MM.1S (cell line): ENCODE data around the gene FHDC1.

Experiments used
- DNase-seq: peaks from one replicate; pipeline ENCODE4 v3.0.0-alpha.2; 2015
- H2AFZ ChIP-seq: fragments of 300-600 bp; sonication (generic); 2 replicates; pipeline ENCODE4 v1.6.0; 2016; ENCODE audit warnings: antibody characterized with exemption, low read length
- H3F3A ChIP-seq: fragments of 300-600 bp; sonication (generic); 2 replicates; pipeline ENCODE4 v1.6.1; 2016; ENCODE audit warnings: mild to moderate bottlenecking, antibody characterized with exemption, low read length, moderate library complexity, mixed read lengths; ENCODE audit not compliant: insufficient read depth
- H3K27ac ChIP-seq: fragments of 300-600 bp; sonication (generic); 2 replicates; pipeline ENCODE4 v1.5.1; 2016; ENCODE audit warnings: mild to moderate bottlenecking, low read length
- H3K27me3 ChIP-seq: fragments of 300-600 bp; sonication (generic); replicated peaks from 2 replicates; pipeline ENCODE4 v1.6.0; 2016; ENCODE audit warnings: low read length; ENCODE audit not compliant: insufficient read depth
- H3K36me3 ChIP-seq: fragments of 300-600 bp; sonication (generic); replicated peaks from 2 replicates; pipeline ENCODE4 v1.6.1; 2016; ENCODE audit warnings: mild to moderate bottlenecking, low read length, mixed read lengths; ENCODE audit not compliant: insufficient read depth
- H3K4me1 ChIP-seq: fragments of 300-600 bp; sonication (generic); 2 replicates; pipeline ENCODE4 v1.6.1; 2016; ENCODE audit warnings: low read length, mixed read lengths
- H3K4me2 ChIP-seq: fragments of 300-600 bp; sonication (generic); 2 replicates; pipeline ENCODE4 v1.6.0; 2016; ENCODE audit warnings: low read depth, low read length
- H3K4me3 ChIP-seq: fragments of 300-600 bp; sonication (generic); 2 replicates; pipeline ENCODE4 v1.5.1; 2016; ENCODE audit warnings: low read length, mixed read lengths
- H3K79me2 ChIP-seq: fragments of 300-600 bp; sonication (generic); 2 replicates; pipeline ENCODE4 v1.6.1; 2016; ENCODE audit warnings: mixed run types, low read length, mixed read lengths
- H3K9ac ChIP-seq: fragments of 300-600 bp; sonication (generic); 2 replicates; pipeline ENCODE4 v1.6.1; 2016; ENCODE audit warnings: low read length, mixed read lengths
- H3K9me2 ChIP-seq: fragments of 300-600 bp; sonication (generic); replicated peaks from 2 replicates; pipeline ENCODE4 v1.6.1; 2016; ENCODE audit warnings: mild to moderate bottlenecking, low read length, mixed read lengths; ENCODE audit not compliant: insufficient read depth
- H3K9me3 ChIP-seq: fragments of 300-600 bp; sonication (generic); replicated peaks from 2 replicates; pipeline ENCODE4 v1.6.1; 2016; ENCODE audit warnings: mild to moderate bottlenecking, low read length, mixed read lengths; ENCODE audit not compliant: insufficient read depth
- H4K20me1 ChIP-seq: fragments of 300-600 bp; sonication (generic); 2 replicates; pipeline ENCODE4 v1.6.1; 2016; ENCODE audit warnings: mild to moderate bottlenecking, low read length, moderate library complexity, mixed read lengths; ENCODE audit not compliant: insufficient read depth
- CTCF ChIP-seq: fragments of 300-600 bp; sonication (generic); IDR thresholded peaks from 2 replicates; pipeline ENCODE4 v1.5.1; 2016; ENCODE audit warnings: antibody characterized with exemption, low read length, mixed read lengths
- EZH2 ChIP-seq: fragments of 300-600 bp; sonication (generic); optimal IDR thresholded peaks from 2 replicates; pipeline ENCODE3; 2017; ENCODE audit warnings: low read depth, mild to moderate bottlenecking, antibody characterized with exemption, low read length, mixed read lengths
- EZH2phosphoT487 ChIP-seq: fragments of 300-600 bp; sonication (generic); IDR thresholded peaks from 2 replicates; pipeline ENCODE4 v1.6.1; 2018; ENCODE audit warnings: antibody characterized with exemption, low read length

Gene FHDC1

GRCh38 chr4:152988721-152989553 lies 52.8 kb downstream of the FHDC1 start:
- Histone ChIP-seq H3K9me3 (no peaks in the 10 kb centered on the region), H3F3A (no peaks in the 10 kb centered on the region), H3K4me1 (no peaks in the 10 kb centered on the region), H3K4me3 (no peak overlapping the region), H3K36me3 (no peaks in the 10 kb centered on the region), H3K9me2 (no peaks in the 10 kb centered on the region), H3K4me2 (no peak overlapping the region), H2AFZ (no peak overlapping the region), H3K9ac (no peak overlapping the region), H3K27ac (no peak overlapping the region), H3K79me2 (no peaks in the 10 kb centered on the region), H4K20me1 (no peaks in the 10 kb centered on the region), H3K27me3 (no peaks in the 10 kb centered on the region)
- DNase-seq: no peak
- TF ChIP-seq EZH2phosphoT487: no peak

DNA sequence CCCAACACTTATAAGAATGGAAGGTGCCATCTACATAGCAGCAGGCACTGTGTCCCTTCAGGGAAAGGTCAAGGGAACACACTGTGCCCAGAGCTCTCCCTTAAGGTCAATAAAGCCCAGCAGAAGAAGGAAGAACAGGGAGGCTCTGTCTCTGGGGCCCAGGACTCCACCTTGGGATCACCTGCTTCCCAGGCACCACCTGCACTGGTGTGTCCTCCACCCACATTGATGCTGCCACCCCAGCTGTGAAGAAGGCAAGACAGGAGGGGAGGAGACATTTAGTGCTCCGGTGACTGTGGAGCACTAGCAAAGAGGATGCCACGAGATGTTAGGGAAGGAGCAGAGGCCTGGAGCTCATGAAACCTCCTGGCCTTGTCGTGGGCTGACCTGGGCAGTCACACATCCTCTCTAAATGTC lies 53.4 kb downstream of the FHDC1 start:
- Histone ChIP-seq H3K9me2 (no peaks in the 10 kb centered on the region), H3F3A (no peaks in the 10 kb centered on the region), H3K36me3 (no peaks in the 10 kb centered on the region), H3K4me2 (no peak overlapping the region), H3K27ac (no peak overlapping the region), H3K4me3 (no peak overlapping the region), H3K79me2 (no peaks in the 10 kb centered on the region), H3K9ac (no peak overlapping the region), H2AFZ (no peak overlapping the region), H3K4me1 (no peaks in the 10 kb centered on the region), H3K9me3 (no peaks in the 10 kb centered on the region), H4K20me1 (no peaks in the 10 kb centered on the region), H3K27me3 (no peaks in the 10 kb centered on the region)
- TF ChIP-seq EZH2 (no peak), EZH2phosphoT487 (no peak), CTCF (no peak)
- no peak for DNase-seq

DNA sequence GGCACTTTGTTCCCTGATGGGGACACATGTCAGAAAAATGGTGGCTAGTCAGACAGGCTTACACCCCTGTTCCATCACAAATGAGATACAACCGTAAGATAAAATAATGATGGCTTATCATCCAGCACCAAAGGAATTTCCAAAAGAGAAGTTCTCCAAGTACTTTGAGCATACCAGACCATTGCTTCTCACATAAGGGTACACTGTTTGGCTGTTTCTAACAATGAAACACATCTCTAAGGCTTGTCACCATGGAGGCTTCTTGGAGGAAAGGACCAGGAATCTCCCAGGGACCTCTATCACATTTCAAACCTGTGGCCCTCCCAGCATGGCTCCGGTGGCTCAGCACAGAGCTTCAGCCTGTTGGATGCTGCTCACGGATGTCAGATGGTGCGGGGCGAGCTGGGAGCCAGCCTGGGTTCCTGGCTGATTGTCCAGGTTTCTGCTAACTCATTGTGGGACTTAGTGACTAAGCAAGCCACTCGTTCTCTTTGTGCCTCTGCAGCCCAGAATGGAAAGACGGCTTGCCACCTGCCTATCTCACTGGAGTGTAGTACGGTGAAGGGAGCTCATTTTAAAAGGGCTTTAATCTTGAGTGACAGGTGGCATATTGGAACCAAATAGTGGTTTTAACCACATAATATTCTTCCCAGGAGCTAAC lies 54.5 kb downstream of the FHDC1 start:
- Histone ChIP-seq H3K36me3 (no peaks in the 10 kb centered on the region), H3K4me3 (no peak overlapping the region), H4K20me1 (no peaks in the 10 kb centered on the region), H3K27me3 (no peaks in the 10 kb centered on the region), H3K4me2 (no peak overlapping the region), H3K9ac (no peak overlapping the region), H3K79me2 (no peaks in the 10 kb centered on the region), H3F3A (no peaks in the 10 kb centered on the region), H2AFZ (no peak overlapping the region), H3K9me3 (no peaks in the 10 kb centered on the region), H3K9me2 (no peaks in the 10 kb centered on the region), H3K4me1 (no peaks in the 10 kb centered on the region), H3K27ac (no peak overlapping the region)
- no peak for DNase-seq
- no peak for TF ChIP-seq CTCF
- no peak for TF ChIP-seq EZH2
- TF ChIP-seq EZH2phosphoT487: no peak

DNA sequence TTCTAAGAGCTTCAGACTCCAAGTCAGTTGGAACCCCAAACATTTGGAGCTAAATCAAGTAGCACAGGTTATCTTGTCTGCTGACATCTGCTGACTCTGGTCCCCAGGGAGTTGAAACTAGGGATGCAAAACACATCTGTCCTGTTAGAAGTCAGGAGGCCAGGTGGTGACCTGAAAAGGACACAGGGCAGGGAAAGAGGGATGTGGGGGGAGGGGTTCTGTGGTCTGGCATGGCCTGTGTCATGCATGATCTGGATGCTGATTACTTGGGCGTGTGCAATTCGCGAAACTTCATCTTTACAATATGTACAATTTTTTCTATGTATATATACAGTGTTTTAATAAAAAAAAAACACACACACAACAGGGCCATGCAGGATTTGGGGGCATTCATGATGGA lies 55.3 kb downstream of the FHDC1 start:
- Histone ChIP-seq H3K36me3 (no peaks in the 10 kb centered on the region), H4K20me1 (no peaks in the 10 kb centered on the region), H3K9ac (no peak overlapping the region), H3K9me3 (no peaks in the 10 kb centered on the region), H3K27ac (no peak overlapping the region), H3K9me2 (no peaks in the 10 kb centered on the region), H3K4me3 (no peak overlapping the region), H2AFZ (no peak overlapping the region), H3K27me3 (no peaks in the 10 kb centered on the region), H3K79me2 (no peaks in the 10 kb centered on the region), H3F3A (no peaks in the 10 kb centered on the region), H3K4me1 (no peaks in the 10 kb centered on the region), H3K4me2 (no peak overlapping the region)
- TF ChIP-seq CTCF (no peak), EZH2 (no peak), EZH2phosphoT487 (no peak)
- DNase-seq: no peak
